HG03575 (cell line): Measurements from ENCODE around the gene MALL.
"Not testable (repeated sequence)": the region's sequence is repeated elsewhere in the genome, so short reads cannot be mapped to it uniquely, and the experiment has no call there.

Source experiments
- ATAC-seq: cut with Tn5 transposase; IDR thresholded peaks from one replicate; pipeline ENCODE4 v1.9.1; 2021; ENCODE audit not compliant: unreplicated experiment, insufficient number of reproducible peaks, low FRiP score; ENCODE audit errors: extremely low read depth

MALL gene

GRCh38 chr2:110124038-110124825 lies 8.6 kb upstream of the MALL start:
- ATAC-seq: no peak

- no peak for ATAC-seq
Observed at GRCh38 chr2:110121592-110121991, 6.0 kb upstream of the MALL start.

- ATAC-seq: no peak
Observed at GRCh38 chr2:110121052-110121334, 5.4 kb upstream of the MALL start.

GRCh38 chr2:110120171-110121051 lies 4.8 kb upstream of the MALL start:
- no peak for ATAC-seq

DNA sequence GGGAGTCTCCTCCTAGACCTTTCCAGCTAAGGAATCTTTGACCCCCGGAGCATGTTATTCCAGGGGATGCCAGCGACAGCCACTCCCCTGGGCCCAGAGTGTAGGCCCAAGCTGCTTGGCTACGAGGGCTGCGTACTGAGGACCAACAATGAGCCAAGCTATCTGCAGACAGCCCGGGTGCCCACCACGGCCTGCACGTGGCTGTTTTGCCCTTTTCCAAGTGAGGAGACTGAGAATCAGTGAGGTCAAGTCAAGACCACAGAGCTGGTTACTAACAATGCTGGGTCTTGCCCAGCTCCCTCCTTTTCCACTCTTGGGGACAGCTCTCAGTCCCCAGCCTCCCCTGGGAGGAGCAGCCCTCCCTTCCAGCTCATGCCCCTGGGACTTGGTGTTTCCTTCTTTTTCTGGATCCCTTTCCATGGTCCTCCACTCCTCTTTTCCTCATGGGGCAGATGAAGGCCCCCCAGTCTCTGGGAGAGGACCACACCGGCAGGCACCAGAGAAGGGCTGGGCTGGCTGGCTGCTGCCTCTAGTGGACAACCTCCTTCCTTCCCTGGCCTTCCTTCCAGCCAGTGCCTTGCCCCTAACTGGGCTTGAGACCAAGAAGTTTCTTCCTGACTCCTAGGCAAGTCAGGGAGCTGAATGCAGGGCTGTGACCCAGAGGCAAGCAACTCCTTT lies 550 bp upstream of the MALL start:
- ATAC-seq: no peak

DNA sequence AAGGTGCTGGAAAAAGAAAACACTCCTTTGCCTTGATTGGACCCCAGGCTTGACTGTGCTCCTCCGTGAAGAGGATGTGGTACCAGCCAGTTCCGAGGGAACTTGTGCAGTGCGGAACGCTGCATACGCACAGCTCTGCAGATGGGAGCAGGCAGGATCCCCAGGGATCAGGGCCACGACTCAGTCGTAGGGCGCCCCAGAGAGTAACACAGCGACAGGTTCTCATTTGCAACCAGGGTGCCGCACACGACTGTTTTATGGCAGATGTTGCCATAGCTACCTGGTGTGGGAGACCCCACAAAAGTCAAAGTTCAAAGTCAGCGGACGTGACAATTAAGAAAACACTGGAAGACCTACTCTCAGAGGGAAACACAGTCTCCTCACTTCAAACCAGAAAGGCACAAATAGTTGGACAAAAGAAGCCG lies 779 bp downstream of the MALL start:
- no peak for ATAC-seq

DNA sequence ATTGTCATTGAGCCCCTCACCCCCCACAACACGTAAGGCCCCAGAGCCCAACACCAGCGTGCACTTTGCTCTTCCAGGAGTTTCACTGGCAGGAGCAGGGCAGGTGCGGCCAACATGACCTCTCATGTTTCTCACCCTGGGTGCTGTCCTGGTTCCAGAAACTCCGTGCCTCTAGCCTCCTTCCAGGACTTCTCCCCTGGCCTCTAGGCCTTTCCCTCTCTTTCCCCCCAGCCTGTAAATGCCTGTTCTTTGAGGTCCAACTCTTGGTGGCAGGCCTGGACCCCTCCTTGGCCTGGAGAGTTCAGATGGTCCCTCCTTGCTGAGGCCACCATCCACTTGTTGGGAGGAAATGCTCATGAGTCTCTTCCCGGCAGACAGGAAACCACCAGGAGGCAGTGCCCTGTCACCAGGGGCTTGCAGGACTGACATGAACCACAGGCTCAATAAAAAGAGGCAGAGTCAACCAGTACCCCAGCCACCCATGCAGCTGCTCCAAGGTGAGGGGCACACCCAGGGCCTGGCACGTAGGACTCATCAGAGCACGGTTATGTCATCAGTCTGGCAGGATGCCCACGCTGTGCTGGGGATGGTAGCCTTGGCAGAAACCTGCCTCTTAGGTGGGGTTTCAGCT lies 1.5 kb downstream of the MALL start:
- no peak for ATAC-seq

- not testable (repeated sequence) for ATAC-seq
Observed at GRCh38 chr2:110108291-110108690, 7.3 kb downstream of the MALL start.

- no peak for ATAC-seq
Observed at GRCh38 chr2:110107092-110108079, 8.2 kb downstream of the MALL start.

- ATAC-seq: no peak
Observed at GRCh38 chr2:110106642-110107041, 9.0 kb downstream of the MALL start.

DNA sequence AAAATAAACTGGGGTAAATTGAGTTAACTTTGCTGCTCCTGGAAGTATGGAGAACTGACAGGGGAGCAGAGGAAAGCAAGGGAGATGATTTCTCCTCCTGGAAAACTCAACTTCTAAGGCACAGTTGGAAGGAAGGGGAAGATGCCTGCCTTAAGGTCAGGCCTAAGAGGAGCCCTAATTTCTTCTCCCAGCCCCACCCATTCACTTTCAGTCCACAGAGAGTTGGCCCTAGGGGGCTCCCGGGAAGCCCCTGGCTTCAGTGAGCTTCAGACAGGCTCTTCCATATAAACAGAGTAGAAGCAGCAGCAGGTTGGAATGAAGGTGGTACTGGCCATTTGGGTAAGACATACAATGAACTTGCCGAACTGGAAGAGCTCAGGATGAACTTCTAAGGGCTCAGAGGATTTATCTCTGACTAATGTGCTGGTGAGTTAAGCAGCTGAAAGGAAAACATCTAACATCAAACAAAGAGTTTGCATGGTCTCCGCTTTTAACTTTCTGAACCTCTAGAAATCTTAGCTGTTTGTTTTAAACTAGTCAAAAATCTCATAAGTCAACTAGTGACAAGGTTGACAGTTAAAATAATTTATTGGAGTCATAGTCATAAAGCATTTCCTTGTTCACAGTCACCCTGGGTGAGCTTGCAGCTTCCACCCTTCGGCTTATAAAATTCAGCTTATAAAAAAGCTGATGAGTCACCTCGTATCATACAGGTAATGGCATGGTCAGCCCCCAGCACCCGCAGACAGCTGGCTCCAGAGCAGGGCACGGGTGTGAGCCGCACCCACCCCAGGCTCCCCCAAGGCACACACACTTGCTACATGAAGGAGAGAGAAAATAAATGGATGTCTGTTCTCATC lies 9.8 kb downstream of the MALL start:
- ATAC-seq: no peak

GRCh38 chr2:110105183-110105582 lies 10.4 kb downstream of the MALL start:
- no peak for ATAC-seq

DNA sequence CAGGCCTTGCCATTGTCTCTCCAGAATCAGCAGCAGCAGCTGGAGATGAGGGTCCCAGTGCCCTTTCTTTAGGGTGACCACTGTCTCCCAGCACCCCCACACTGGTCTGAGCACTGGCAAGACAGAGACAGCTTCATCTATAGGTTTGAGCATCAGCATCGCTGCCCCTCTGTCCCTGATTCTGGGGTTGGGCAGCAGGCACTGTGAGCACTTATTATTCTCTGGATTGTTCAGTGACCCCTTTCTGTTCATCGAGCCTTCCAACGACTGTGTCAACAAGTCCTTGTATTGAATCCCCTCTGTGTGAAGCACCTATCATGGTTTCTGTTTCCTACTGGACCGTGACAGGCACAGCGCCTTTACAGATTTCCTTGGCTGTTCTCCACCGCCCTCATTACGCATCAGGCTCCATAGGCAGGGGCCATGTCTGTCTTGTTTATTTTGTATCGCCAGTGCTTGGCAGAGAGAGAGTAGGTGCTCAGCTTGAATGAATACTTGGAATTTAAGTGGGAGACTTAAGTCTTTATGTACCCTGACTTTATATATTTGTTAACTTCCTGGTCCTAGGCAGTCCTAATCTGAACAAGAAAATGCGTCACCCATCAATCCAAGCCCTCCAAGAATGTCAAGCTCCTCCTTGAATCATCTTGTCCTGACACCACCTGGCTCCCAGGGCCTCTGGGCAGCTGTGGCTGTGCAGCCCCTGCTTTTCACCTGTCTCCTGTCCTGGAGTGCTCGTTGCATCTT lies 11.4 kb downstream of the MALL start:
- ATAC-seq: no peak

- no peak for ATAC-seq
Observed at GRCh38 chr2:110103061-110103961, 12.3 kb downstream of the MALL start.

- no peak for ATAC-seq
Observed at GRCh38 chr2:110101901-110102803, 13.5 kb downstream of the MALL start.
